Neural cell (in vitro differentiated cells): ENCODE data around the gene POLR2H. TPM values are rescaled to one million over a fixed set of nuclear protein-coding genes. Genes with fewer than 3 reads are reported as not detected.

Source experiments
- H2AFZ ChIP-seq: fragments of 200-600, 300-800 bp; sonication (generic), shearing (Covaris generic); 2 replicates; pipeline ENCODE4 v1.6.0; 2014; ENCODE audit warnings: low read depth, mild to moderate bottlenecking, antibody characterized with exemption, low read length, moderate library complexity
- H3F3A ChIP-seq: fragments of 200-600 bp; shearing (Covaris generic); 2 replicates; pipeline ENCODE4 v1.6.1; 2016; ENCODE audit warnings: mild to moderate bottlenecking, moderate library complexity, mixed read lengths, antibody characterized with exemption, low read length; ENCODE audit not compliant: insufficient read depth, poor library complexity, severe bottlenecking
- H3K27ac ChIP-seq: fragments of 200-600, 300-800 bp; sonication (generic), shearing (Covaris generic); 2 replicates; pipeline ENCODE4 v1.5.1; 2014; ENCODE audit warnings: mild to moderate bottlenecking, low read length, moderate library complexity
- H3K27me3 ChIP-seq: fragments of 300-800, 200-600 bp; sonication (generic), shearing (Covaris generic); 2 replicates; pipeline ENCODE4 v1.6.0; 2014; ENCODE audit warnings: mild to moderate bottlenecking, low read depth, low read length, moderate library complexity; ENCODE audit not compliant: insufficient read depth
- H3K36me3 ChIP-seq: fragments of 300-800, 200-600 bp; sonication (generic), shearing (Covaris generic); 2 replicates; pipeline ENCODE4 v1.5.1; 2014; ENCODE audit warnings: mild to moderate bottlenecking, antibody characterized with exemption, low read length, moderate library complexity; ENCODE audit not compliant: insufficient read depth
- H3K4me2 ChIP-seq: fragments of 300-800, 200-600 bp; sonication (generic), shearing (Covaris generic); 2 replicates; pipeline ENCODE4 v1.6.0; 2014; ENCODE audit warnings: mild to moderate bottlenecking, low read length
- H3K4me3 ChIP-seq: fragments of 300-800, 200-600 bp; sonication (generic), shearing (Covaris generic); 2 replicates; pipeline ENCODE4 v1.5.1; 2014; ENCODE audit warnings: mild to moderate bottlenecking, low read length, moderate library complexity
- H3K79me2 ChIP-seq: fragments of 200-600 bp; shearing (Covaris generic); replicated peaks from 2 replicates; pipeline ENCODE4 v1.6.0; 2014; ENCODE audit warnings: mild to moderate bottlenecking, low read length, moderate library complexity; ENCODE audit not compliant: insufficient read depth
- H3K9ac ChIP-seq: fragments of 300-800, 200-600 bp; sonication (generic), shearing (Covaris generic); 2 replicates; pipeline ENCODE4 v1.6.1; 2016; ENCODE audit warnings: mild to moderate bottlenecking, low read length, mixed read lengths
- H3K9me2 ChIP-seq: fragments of 200-600 bp; shearing (Covaris generic); 2 replicates; pipeline ENCODE4 v1.6.1; 2016; ENCODE audit warnings: mild to moderate bottlenecking, low read length, mixed read lengths; ENCODE audit not compliant: insufficient read depth
- H3K9me3 ChIP-seq: fragments of 200-600, 300-800 bp; sonication (generic), shearing (Covaris generic); 2 replicates; pipeline ENCODE4 v1.6.1; 2016; ENCODE audit warnings: mild to moderate bottlenecking, mixed run types, low read length, moderate library complexity, mixed read lengths
- H4K20me1 ChIP-seq: fragments of 200-600 bp; shearing (Covaris generic); 2 replicates; pipeline ENCODE4 v1.6.1; 2016; ENCODE audit warnings: mild to moderate bottlenecking, mixed run types; ENCODE audit not compliant: insufficient read depth
- EP300 ChIP-seq: fragments of 450-650 bp; conservative IDR thresholded peaks from 2 replicates; pipeline ENCODE4 v1.6.1; 2014; ENCODE audit warnings: antibody characterized with exemption, mild to moderate bottlenecking, moderate library complexity; ENCODE audit not compliant: poor library complexity, severe bottlenecking
- EZH2 ChIP-seq: fragments of 200-600, 300-800 bp; shearing (Covaris generic), sonication (generic); IDR thresholded peaks from 2 replicates; pipeline ENCODE4 v1.6.1; 2014; ENCODE audit warnings: antibody characterized with exemption, low read length, borderline replicate concordance, mild to moderate bottlenecking; ENCODE audit not compliant: insufficient read depth, poor library complexity, severe bottlenecking
- MXI1 ChIP-seq: fragments of 450-650 bp; conservative IDR thresholded peaks from 2 replicates; pipeline ENCODE4 v1.6.1; 2014; ENCODE audit warnings: antibody characterized with exemption, mild to moderate bottlenecking; ENCODE audit not compliant: poor library complexity, severe bottlenecking
- POLR2AphosphoS5 ChIP-seq: IDR thresholded peaks from 2 replicates; pipeline ENCODE4 v1.6.1; 2012
- RAD21 ChIP-seq: fragments of 450-650 bp; conservative IDR thresholded peaks from 2 replicates; pipeline ENCODE4 v1.6.1; 2014; ENCODE audit warnings: antibody characterized with exemption, mild to moderate bottlenecking, moderate library complexity
- SMC3 ChIP-seq: fragments of 450-650 bp; conservative IDR thresholded peaks from 2 replicates; pipeline ENCODE4 v1.6.1; 2014; ENCODE audit warnings: antibody characterized with exemption, mild to moderate bottlenecking, moderate library complexity; ENCODE audit not compliant: poor library complexity
- TAF1 ChIP-seq: IDR thresholded peaks from 2 replicates; pipeline ENCODE4 v1.6.1; 2012; ENCODE audit warnings: low read depth
- polyA plus RNA-seq: library from polyadenylated mRNA; depleted of rRNA; stranded (reverse); fragments of >200 nt; gene quantifications from 2 replicates; pipeline ENCODE4 v1.2.3, GENCODE V29; 2014
- TF ChIP-seq, protein P1 (sequence below): IDR thresholded peaks from 2 replicates; pipeline ENCODE4 v1.6.1; 2012; ENCODE audit warnings: borderline replicate concordance
- TF ChIP-seq, protein P2 (sequence below): fragments of 450-650 bp; IDR thresholded peaks from 2 replicates; pipeline ENCODE4 v1.5.1; 2014; ENCODE audit warnings: antibody characterized with exemption, mild to moderate bottlenecking, moderate library complexity; ENCODE audit not compliant: poor library complexity, severe bottlenecking

POLR2H gene
- polyA plus RNA-seq, 1 donor from 2014 or later, result 185 TPM

GRCh38 chr3:184373422-184373821, 11.9 kb downstream of the POLR2H start:
- no peak overlapping the region for H3K9ac ChIP-seq
- H3K79me2 ChIP-seq, result no peaks in the 10 kb centered on the region
- no peak for TF ChIP-seq RAD21
- no peak for TF ChIP-seq TAF1
- TF ChIP-seq EP300, result no peak
- TF ChIP-seq EZH2, result no peak
- TF ChIP-seq SMC3, result no peak
- no peak overlapping the region for H2AFZ ChIP-seq
- peaks cover 5% of the 10 kb centered on the region for H3K36me3 ChIP-seq
- no peak overlapping the region for H3K27ac ChIP-seq
- no peaks in the 10 kb centered on the region for H3F3A ChIP-seq
- no peaks in the 10 kb centered on the region for H3K9me3 ChIP-seq
- H3K9me2 ChIP-seq, result no peaks in the 10 kb centered on the region
- no peak overlapping the region for H3K4me3 ChIP-seq
- peaks cover 3% of the 10 kb centered on the region for H3K27me3 ChIP-seq
- H4K20me1 ChIP-seq, result no peaks in the 10 kb centered on the region
- H3K4me2 ChIP-seq, result no peak overlapping the region

DNA sequence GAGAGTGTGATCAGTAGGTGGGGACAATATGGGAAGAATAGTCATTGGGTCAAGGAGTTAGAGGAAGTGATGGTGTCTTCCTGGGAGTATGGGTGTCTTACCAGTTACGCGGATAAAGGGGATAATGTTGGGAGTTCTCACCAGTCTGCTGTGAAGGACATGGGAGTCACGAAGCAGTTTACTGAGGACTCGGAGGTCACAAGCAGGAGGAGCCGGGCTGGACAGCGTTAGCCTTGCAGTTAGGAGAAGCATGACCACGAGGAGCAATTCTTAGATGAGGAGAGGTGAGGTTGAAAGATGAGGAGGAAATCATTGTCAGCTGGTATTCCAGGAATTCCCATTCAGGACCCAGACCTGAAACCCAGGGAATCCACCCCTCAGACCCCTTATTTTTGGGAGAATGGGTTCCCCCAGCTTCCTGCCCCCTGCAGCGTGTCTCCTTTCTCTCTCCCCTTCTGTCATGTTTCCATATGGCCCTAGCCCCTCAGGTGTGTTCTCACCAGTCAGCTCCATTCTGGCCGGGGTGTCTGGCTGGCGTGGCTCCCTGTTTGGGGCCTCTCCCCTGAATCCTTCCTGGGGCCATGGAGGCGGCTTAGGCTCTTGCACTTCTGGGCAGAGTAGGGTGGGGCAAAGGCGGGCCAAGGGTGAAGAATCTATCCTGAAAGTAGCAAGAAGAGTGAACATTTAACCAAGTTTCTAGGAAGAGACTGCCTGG, 14.4 kb downstream of the POLR2H start:
- Histone ChIP-seq H3K9me3 (no peaks in the 10 kb centered on the region), H3K79me2 (no peaks in the 10 kb centered on the region), H3K4me2 (no peak overlapping the region), H3K4me3 (no peak overlapping the region), H3F3A (no peaks in the 10 kb centered on the region), H3K9me2 (no peaks in the 10 kb centered on the region), H3K27ac (no peak overlapping the region), H4K20me1 (no peaks in the 10 kb centered on the region), H3K36me3 (no peaks in the 10 kb centered on the region), H2AFZ (no peak overlapping the region), H3K27me3 (peaks cover 19% of the 10 kb centered on the region), H3K9ac (no peak overlapping the region)
- TF ChIP-seq, protein P1, sequence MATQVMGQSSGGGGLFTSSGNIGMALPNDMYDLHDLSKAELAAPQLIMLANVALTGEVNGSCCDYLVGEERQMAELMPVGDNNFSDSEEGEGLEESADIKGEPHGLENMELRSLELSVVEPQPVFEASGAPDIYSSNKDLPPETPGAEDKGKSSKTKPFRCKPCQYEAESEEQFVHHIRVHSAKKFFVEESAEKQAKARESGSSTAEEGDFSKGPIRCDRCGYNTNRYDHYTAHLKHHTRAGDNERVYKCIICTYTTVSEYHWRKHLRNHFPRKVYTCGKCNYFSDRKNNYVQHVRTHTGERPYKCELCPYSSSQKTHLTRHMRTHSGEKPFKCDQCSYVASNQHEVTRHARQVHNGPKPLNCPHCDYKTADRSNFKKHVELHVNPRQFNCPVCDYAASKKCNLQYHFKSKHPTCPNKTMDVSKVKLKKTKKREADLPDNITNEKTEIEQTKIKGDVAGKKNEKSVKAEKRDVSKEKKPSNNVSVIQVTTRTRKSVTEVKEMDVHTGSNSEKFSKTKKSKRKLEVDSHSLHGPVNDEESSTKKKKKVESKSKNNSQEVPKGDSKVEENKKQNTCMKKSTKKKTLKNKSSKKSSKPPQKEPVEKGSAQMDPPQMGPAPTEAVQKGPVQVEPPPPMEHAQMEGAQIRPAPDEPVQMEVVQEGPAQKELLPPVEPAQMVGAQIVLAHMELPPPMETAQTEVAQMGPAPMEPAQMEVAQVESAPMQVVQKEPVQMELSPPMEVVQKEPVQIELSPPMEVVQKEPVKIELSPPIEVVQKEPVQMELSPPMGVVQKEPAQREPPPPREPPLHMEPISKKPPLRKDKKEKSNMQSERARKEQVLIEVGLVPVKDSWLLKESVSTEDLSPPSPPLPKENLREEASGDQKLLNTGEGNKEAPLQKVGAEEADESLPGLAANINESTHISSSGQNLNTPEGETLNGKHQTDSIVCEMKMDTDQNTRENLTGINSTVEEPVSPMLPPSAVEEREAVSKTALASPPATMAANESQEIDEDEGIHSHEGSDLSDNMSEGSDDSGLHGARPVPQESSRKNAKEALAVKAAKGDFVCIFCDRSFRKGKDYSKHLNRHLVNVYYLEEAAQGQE, result no peak

DNA sequence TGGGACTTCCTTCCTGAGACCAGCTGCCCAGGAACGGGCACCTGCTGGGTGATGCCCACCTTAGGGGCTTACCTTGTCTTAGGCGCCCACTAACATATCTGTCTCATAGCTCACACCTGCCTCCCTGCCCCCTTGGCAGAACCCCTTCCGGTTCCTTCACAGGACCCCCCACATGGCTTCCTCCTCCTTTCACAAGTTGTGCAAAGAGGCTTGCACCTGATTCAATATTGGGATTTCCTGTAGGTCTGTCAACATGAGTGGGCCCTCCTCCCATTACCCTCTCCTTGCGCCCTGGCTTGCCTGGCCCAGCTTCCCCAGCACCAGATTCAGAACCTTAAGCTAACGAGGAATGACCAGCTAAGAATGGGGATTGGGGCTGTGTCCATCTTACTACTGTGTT, 15.9 kb downstream of the POLR2H start:
- Histone ChIP-seq H3K9me3 (no peaks in the 10 kb centered on the region), H3F3A (no peaks in the 10 kb centered on the region), H3K36me3 (no peaks in the 10 kb centered on the region), H3K4me3 (no peak overlapping the region), H3K79me2 (no peaks in the 10 kb centered on the region), H3K4me2 (no peak overlapping the region), H3K9ac (no peak overlapping the region), H3K27ac (no peak overlapping the region), H3K9me2 (no peaks in the 10 kb centered on the region), H2AFZ (no peak overlapping the region), H3K27me3 (peaks cover 33% of the 10 kb centered on the region), H4K20me1 (no peaks in the 10 kb centered on the region)
- no peak for TF ChIP-seq EP300
- TF ChIP-seq, protein P2, sequence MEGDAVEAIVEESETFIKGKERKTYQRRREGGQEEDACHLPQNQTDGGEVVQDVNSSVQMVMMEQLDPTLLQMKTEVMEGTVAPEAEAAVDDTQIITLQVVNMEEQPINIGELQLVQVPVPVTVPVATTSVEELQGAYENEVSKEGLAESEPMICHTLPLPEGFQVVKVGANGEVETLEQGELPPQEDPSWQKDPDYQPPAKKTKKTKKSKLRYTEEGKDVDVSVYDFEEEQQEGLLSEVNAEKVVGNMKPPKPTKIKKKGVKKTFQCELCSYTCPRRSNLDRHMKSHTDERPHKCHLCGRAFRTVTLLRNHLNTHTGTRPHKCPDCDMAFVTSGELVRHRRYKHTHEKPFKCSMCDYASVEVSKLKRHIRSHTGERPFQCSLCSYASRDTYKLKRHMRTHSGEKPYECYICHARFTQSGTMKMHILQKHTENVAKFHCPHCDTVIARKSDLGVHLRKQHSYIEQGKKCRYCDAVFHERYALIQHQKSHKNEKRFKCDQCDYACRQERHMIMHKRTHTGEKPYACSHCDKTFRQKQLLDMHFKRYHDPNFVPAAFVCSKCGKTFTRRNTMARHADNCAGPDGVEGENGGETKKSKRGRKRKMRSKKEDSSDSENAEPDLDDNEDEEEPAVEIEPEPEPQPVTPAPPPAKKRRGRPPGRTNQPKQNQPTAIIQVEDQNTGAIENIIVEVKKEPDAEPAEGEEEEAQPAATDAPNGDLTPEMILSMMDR, result no peak
- TF ChIP-seq RAD21, result no peak
- no peak for TF ChIP-seq MXI1
- TF ChIP-seq TAF1, result no peak
- TF ChIP-seq SMC3, result no peak
- no peak for TF ChIP-seq EZH2
- TF ChIP-seq, protein P1, result no peak
- TF ChIP-seq POLR2AphosphoS5, result no peak
